ENCODE data around the gene FAM107B.

DNA sequence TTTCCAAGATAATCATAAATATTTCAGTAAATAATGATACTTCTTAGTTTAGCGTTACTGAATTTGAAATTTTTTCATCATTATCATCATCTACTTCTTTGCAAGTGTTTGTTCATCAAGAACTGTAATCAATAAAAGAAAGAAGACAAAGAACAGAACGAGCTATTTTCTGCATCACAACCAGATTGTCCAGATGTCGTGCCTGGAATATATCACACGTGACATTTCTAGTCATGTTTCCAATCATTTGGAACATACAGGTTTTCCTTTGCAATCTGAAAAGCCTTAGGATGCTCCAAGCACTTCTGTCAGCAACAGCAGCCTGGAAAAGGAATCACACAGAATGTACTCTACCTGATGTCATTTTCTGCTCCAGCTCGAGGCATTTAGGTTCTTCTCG, 107.4 kb downstream of the FAM107B start:
- no peak for TF ChIP-seq POLR2A (IDR thresholded peaks at IDR 0.05; ENCODE audit: low read depth, low read length)
- TF ChIP-seq SMC3 (IDR thresholded peaks at IDR 0.05; ENCODE audit: low read depth, low read length): no peak

All from IMR-90 (cell line).